ENCODE data around the gene ATL3.
"Not testable (repeated sequence)": the region's sequence is repeated elsewhere in the genome, so short reads cannot be mapped to it uniquely, and the experiment has no call there.

Gene ATL3, protein sequence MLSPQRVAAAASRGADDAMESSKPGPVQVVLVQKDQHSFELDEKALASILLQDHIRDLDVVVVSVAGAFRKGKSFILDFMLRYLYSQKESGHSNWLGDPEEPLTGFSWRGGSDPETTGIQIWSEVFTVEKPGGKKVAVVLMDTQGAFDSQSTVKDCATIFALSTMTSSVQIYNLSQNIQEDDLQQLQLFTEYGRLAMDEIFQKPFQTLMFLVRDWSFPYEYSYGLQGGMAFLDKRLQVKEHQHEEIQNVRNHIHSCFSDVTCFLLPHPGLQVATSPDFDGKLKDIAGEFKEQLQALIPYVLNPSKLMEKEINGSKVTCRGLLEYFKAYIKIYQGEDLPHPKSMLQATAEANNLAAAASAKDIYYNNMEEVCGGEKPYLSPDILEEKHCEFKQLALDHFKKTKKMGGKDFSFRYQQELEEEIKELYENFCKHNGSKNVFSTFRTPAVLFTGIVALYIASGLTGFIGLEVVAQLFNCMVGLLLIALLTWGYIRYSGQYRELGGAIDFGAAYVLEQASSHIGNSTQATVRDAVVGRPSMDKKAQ

DNA sequence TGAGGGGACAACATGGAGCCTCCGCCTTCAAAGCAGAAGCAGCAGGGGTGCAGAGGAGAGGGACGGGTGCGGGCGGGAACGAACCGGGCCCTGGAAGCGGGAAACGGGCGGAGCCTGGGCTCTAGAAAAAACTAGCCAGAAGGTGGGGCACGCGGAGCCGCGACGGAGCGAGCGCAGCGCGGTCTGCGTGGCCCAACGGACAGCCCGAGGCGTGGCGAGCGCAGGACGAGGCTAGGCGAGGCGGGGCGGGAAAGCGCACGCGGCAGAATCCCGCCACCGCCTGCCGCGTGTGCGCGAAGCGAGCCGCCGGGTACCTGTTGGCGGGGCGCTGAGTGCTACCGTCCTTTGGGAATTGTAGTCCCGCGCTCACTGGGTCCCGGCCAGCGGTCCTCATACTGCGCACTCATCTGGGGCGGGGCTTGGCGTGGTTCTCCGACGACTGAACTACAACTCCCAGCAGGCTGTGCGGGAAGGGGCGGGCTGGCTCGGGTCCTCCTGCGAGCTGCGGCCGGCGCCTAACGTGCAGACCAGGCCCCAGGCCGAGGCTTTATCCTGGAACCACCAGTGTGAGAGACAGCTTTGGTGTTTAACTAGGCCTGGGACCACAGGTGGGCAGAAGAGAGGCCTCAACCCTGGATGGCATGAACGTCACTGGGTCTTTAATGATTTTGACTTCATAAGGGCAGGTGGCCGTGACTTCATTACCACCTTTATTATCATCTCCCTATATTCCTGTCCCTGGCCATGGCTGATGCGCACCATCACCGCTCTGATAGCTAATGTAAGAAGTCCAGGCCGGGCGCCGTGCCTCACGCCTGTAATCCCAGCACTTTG, at the start of gene ATL3:
Gene ATL3 (minus strand): TSS at position 55 of the 834 bp plus-strand sequence. CDS start 41 bp downstream, at position 14.
- peak; percentile 79 for DNase-seq (ENCODE audit: low read depth, low spot score)

DNA sequence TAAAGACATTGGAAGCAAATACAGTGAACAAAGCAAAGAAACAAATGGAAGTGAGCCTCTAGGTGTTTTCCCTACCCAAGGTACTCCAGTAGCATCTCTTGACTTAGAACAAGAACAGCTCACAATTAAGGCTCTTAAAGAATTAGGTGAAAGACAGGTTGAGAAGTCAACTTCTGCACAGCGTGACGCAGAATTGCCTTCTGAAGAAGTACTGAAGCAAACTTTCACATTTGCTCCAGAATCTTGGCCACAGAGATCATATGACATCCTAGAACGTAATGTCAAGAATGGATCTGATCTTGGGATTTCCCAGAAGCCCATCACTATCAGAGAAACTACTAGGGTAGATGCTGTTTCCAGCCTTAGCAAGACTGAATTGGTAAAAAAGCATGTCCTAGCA, 49.4 kb upstream of the ATL3 start:
- DNase-seq (ENCODE audit: low read depth, low spot score): no peak

DNA sequence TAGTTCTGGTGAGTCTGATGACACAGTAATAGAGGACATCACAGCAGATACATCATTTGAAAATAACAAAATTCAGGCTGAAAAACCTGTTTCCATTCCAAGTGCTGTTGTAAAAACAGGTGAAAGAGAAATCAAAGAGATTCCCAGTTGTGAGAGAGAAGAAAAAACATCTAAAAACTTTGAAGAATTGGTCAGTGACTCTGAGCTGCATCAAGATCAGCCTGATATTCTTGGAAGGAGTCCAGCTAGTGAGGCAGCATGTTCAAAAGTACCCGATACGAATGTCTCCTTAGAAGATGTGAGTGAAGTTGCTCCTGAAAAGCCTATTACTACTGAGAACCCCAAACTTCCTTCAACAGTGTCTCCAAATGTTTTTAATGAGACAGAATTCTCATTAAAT, 48.8 kb upstream of the ATL3 start:
- DNase-seq (ENCODE audit: low read depth, low spot score): peak; percentile 15

DNA sequence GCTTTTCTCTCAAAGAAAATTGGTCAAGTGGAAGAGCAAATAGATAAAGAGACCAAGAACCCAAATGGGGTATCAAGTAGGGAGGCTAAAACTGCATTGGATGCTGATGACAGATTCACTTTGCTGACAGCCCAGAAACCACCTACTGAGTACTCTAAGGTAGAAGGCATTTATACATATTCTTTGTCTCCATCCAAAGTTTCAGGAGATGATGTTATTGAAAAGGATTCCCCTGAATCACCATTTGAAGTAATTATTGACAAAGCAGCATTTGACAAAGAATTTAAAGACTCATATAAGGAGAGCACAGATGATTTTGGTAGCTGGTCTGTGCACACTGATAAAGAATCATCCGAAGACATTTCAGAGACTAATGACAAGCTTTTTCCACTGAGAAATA, 47.8 kb upstream of the ATL3 start:
- no peak for DNase-seq (ENCODE audit: low read depth, low spot score)

DNA sequence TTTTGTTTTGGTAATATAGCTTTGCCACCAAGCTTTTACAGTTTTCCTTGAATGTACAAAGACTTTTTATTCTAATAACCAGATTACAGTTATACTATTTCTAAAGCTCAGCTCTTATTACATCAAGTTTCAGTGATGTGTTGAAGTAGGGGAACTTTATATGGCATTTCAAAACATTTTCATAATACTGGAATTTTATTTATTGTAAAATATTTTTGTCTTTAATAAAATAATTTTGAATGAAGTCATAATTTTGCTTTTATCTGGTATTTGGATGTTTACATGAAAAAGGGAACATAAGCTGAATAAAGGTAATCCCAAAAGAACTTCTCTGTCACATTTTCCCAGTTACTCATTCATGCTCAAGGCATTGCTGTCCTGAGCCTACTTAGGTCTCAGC, 44.9 kb upstream of the ATL3 start:
- DNase-seq (ENCODE audit: low read depth, low spot score): no peak

DNA sequence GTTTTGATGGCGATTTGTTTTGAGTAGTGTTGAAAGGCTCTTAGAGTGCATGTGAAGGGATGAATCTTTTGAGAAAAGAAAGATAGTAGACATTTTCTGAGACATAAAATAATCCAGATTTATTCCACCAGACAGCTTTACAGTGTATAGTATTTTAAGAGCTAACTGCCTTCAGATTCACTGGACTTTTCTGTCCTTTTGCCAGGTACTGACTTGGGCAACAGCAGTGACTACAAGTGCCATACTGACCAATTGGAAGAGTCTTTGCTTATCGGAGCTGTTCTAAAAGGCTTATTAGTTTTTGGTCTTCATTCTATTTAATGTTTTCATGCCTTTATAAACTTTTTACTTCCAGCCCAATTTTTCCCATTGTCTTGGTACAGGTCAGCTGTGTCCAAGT, 42.6 kb upstream of the ATL3 start:
- no peak for DNase-seq (ENCODE audit: low read depth, low spot score)

DNA sequence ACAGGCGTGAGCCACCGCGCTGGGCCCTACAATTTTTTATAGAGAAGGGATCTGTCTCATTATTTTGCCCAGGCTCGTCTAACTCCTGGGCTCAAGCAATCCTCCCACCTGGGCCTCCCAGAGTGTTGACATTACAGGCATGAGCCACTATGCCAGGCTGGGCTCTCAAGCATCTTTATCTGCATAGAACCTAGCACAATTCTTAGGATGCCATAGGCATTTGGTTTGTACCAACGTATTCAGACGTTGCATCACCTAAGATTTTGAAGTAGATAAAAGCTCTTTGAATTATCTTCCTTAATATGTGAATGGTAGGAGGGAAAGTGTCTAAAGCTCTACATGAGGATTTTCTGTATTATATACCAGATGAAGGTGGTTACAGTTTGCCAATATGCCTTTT, 40.7 kb upstream of the ATL3 start:
- DNase-seq (ENCODE audit: low read depth, low spot score): no peak

DNA sequence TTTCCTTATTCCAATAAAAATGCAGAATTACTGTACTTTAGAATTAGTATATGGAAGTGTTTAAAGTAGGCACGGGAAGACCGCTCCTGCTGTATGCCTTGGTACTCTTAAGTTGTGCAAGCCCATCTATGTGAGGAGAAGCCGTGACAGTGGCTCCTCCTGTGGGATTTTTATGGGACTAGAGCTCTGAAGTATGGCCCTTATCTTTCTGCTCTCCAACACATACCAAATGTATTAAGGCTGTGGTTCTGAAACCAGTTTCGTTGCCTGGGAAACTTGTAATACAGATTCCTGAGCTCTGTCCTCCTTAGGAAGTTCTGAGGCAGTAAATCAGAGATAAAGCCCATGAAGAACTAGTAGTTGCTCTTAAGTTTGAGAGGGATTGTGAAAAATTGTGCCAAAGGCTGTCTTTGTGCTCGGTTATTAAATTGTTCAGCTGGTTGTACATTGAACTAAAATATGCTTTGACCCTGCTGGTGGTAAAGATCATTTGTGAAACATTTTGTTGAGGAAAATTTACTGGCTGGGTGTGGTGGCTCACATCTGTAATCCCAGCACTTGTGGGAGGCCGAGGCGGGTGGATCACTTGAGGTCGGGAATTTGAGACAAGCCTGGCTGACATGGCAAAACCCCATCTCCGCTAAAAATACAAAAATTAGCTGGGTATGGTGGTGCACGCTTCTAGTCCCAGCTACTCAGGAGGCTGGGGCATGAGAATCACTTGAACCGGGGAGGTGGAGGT, 39.5 kb upstream of the ATL3 start:
- no peak for DNase-seq (ENCODE audit: low read depth, low spot score)

DNA sequence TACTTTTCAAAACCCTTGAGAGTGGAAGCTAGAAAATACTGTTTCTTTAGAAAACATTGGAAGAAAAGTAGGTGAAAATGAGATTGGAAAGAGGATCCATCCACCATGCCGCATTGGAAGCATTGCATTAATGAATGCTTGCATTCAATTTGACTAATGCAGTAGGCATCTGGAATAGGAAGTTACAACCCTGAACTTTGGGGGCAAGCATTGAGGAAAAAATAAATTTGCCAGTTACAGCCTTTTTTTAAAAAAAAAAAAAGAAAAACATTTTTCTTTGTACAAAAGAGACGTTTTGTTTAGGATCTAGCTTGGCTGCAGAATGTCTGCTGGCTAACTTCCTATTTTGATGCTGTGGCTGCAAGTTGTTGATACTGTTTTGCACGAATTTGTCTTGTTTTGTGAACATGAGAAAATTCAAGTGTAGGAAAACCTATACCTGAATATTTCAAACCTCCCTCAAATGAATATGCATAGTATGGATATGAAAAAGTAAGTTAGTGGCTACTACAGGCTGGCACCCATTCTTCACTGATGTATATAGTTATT, 38.2 kb upstream of the ATL3 start:
- DNase-seq (ENCODE audit: low read depth, low spot score): no peak

DNA sequence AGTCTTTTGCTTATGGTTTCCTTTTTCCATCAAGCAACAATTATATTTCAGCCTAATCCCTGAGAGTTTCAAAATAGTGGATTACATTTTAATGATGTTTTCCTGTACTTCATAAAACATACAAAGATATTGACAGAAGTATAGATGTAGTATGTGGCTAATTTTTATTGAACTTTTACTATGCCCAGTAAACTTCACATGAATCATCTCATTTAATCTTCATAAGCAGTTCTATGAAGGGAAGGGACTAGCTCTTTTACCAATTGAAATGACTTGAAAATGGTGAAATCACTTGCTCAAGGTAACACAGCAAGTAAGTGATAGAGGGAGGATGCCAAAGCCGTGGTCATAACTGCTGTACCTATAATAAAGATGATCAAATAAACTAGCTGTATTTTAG, 37.6 kb upstream of the ATL3 start:
- no peak for DNase-seq (ENCODE audit: low read depth, low spot score)

DNA sequence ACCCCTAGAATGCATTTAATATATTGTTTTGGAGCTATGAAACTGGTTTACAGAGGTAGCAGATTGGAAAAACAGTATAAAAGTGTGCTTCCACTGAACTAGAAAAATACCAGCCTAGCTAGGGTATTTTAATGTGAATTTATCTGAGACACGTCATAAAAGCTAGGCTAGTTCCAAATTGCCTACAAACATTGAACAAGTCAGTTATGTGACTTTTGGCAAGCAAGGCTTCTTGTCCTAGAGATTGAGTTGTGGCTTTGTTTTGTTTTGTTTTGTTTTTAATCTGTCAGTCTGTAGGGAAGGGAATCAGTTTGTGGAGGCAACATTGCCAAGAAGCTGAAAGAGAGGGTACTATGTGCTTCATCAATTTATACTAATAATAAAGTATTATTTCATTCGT, 34.4 kb upstream of the ATL3 start:
- DNase-seq (ENCODE audit: low read depth, low spot score): no peak

DNA sequence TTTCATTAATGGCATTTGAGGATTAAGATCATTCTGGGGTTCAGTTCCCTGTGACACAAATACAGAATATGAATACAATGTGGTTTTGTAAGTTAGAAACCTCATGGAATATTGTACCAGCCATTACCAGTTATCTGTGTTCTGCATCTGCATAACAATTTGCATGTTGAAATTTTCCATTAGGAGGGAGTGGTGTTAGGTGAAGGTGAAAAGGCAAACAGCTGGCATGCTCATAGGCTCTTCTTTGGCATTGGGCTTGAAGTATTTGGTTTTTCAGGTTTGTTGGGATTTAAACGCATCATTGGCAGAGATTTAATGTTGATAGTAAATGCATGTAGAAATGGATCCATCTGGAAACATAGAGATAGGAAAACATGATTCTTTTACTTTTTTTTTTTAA, 28.7 kb upstream of the ATL3 start:
- DNase-seq (ENCODE audit: low read depth, low spot score): no peak

DNA sequence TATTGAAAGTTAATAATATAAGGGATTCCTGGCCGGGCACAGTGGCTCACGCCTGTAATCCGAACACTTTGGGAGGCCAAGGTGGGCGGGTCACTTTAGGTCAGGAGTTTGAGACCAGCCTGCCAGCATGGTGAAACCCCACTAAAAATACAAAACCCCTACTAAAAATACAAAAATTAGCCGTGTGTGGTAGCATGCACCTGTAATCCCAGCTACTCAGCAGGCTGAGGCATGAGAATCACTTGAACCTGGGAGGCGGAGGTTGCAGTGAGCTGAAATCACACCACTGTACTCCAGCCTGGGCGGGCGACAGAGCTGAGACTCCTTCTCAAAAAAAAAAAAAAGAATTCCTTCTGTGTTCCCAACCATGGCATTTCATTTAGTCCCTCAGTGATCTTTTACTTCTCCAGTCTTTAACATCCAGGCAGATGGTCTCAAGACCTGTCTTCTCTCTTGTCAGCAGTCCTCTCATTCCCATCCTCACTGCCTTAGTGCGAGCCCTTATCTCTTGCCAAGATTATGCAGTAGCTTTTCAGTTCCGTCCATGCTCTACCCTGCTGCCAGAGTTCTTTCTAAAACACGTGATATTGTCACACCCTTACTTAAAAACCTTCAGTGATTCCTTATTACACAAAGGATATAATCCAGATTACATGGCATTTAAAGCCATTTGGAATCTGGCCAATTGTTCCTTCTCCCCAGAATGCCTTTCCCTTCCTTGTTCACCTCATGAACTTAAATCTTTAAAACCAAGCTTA, 28.0 kb upstream of the ATL3 start:
- DNase-seq (ENCODE audit: low read depth, low spot score): no peak

DNA sequence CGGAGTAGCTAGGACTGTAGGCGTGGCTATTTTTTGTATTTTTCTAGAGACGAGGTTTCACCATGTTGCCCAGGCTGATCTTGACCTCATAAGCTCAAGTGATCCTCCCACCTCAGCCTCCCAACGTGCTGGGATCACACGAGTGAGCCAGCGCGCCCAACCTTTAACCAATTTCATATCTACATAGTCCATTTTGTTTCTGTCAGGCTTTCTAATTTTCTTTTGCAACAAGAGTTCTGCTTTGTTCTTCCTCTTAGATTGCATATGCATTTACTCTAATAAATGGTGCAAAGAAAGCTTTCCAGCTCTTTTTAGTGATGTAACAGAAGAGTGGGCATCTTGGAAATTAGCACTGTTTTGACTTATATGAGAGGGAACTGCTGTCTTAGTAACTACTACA, 23.4 kb upstream of the ATL3 start:
- DNase-seq (ENCODE audit: low read depth, low spot score): no peak

DNA sequence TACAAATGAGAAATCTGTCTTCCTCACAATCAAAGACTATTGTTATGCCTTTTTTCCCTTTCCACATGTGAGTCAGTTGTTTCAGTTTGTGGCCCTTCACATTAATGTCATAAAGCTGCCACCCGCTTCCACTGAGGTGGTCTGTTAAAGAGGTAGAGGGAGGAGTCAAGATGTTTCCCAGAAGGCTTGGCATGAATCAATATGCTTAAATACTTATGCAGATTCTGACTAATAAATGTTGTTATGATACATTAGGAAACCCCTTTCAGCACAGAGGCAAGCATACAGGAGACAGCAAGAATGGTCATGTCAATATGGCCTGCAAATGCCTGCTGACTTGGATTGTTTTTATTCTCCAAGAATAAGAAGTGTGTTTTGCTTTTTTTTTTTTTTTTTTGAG, 16.7 kb upstream of the ATL3 start:
- no peak for DNase-seq (ENCODE audit: low read depth, low spot score)

DNA sequence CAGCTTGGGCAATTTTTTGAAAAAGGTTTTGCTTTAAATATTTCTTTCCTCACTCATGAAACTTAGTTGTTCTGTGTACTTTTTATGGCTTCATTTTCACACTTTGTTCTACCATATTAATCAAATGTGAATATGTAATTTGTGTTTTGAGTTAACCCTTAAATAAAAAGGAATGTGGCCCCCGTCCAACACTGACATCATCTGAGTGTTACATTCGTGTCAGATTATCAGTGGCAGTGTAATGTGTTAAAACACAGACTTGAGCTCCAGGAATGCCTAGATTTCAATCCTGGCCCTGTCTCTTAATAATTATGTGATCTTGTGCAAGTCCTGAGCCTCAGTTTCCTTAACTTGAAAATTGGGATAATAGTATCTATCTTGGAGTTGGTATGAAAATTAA, 15.8 kb upstream of the ATL3 start:
- DNase-seq (ENCODE audit: low read depth, low spot score): no peak

DNA sequence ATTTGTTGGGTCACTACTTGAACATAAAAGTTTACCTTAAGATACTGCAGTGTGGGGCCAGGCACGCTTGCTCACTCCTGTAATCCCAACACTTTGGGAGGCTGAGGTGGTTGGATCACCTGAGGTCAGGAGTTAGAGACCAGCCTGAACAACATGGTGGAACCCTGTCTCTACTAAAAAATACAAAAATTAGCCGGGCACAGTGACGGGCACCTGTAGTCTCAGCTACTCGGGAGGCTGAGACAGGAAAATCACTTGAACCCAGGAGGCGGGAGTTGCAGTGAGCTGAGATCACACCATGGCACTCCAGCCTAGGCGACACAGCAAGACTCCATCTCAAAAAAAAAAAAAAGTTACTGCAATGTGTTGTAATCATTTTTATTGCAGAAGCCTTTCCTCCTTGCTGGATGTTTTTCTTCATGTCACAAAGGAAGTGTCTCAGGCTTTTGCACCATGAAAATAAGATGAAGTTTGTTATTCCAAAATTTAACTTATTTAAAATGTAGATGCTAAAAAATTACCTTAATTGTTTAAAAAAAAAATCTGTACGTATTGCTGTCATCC, 14.1 kb upstream of the ATL3 start:
- DNase-seq (ENCODE audit: low read depth, low spot score): not testable (repeated sequence)

DNA sequence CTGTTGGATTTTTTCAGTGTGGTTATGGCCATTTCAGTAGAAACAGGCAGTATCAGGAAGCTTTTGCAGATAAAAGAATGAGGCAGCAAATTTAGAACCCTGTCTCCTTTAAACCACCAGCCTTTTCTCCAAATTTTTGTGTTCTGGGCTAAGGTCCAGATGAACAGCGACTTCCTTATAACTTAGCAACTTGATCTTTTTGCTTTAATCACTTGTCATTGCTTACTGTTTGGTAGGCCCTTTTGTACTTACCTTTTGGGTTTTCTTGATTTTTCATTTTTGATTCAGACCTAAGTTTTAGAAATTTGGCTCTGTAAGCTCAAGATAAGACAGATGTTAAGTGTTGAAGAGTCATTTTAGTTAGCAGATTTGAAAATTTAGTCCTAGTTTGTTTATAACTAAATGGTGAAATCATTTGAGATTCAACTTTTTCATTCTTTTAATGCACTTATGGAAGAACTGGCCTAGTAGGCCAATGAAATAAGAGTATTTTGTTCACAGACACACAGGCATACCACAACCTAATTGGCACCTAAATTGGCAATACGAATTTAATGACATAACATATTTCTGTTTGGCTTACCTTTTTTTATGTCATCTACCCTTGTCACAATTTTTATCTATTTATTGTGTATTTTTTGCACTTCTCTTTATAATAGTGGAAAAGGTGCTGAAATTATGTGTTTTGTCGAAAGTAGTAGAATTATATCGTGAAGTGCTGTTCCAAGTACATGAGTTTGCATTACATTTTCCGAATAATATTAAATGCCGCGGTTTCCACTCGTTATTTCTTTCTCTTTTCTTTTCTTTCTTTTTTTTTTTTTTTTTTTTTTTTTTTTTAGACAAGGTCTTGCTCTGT, 12.2 kb upstream of the ATL3 start:
- no peak for DNase-seq (ENCODE audit: low read depth, low spot score)

Data from brain pericyte (primary cell).